GM12878 (cell line): Measurements from ENCODE around the gene ZCCHC17. TPM values are rescaled to one million over a fixed set of nuclear protein-coding genes. Genes with fewer than 3 reads are reported as not detected.

Experiments used
- ATAC-seq: fragments of 200-7000 bp; cut with Tn5 transposase; 3 replicates; pipeline ENCODE4 v1.9.1; 2020; ENCODE audit warnings: mild to moderate bottlenecking, moderate library complexity
- BruUV-seq: library from RNA; stranded (reverse); fragments of 400-500 nt; replicated peaks from 2 replicates; lab custom pipeline; 2021; lab: Mats Ljungman, UMichigan
- CTCF ChIA-PET: fragments of 300-600 bp; sonication (Branson Sonifier 250); formaldehyde crosslinking; extraction: SDS; loops from one replicate; lab custom pipeline; 2021; ENCODE audit warnings: inconsistent platforms; lab: Yijun Ruan, JAX
- POLR2A ChIA-PET: fragments of 350-600 bp; formaldehyde crosslinking; extraction: SDS; loops from one replicate; lab custom pipeline; 2021; ENCODE audit warnings: inconsistent platforms; lab: Charles Lee
- RAD21 ChIA-PET: fragments of 300-600 bp; sonication (Branson Sonifier 250); formaldehyde crosslinking; loops from one replicate; lab custom pipeline; 2023; ENCODE audit warnings: antibody characterized with exemption; ENCODE audit not compliant: unreplicated experiment; lab: Charles Lee
- SMC1A ChIA-PET: fragments of 300-600 bp; sonication (Branson Sonifier 250); formaldehyde crosslinking; loops from one replicate; lab custom pipeline; 2023; ENCODE audit not compliant: unreplicated experiment, uncharacterized antibody; lab: Charles Lee
- DNase-seq: peaks from one replicate; pipeline ENCODE4 v3.0.0-alpha.2; 2011; ENCODE audit warnings: low read depth, low spot score
- FAIRE-seq: peaks from 3 replicates; lab custom pipeline; 2011; peaks lifted over from hg19 to GRCh38; lab: Jason Lieb, UNC
- H2AFZ ChIP-seq: 2 replicates; pipeline ENCODE4 v1.6.0; 2011; ENCODE audit warnings: low read depth, low read length, control low read depth; ENCODE audit not compliant: control insufficient read depth
- H3K27ac ChIP-seq: 2 replicates; pipeline ENCODE4 v1.5.1; 2011; ENCODE audit warnings: control low read depth; ENCODE audit not compliant: control insufficient read depth, insufficient read depth
- H3K27me3 ChIP-seq, 2 experiments: replicated peaks in 1 of 2; 2 replicates each; pipeline versions ENCODE4 v1.6.0 to v1.6.1; 2011; ENCODE audit warnings: low read length in 1 of 2; ENCODE audit not compliant: control insufficient read depth in 2 of 2, insufficient read depth in 2 of 2
- H3K36me3 ChIP-seq, 2 experiments: 2 replicates each; pipeline ENCODE4 v1.5.1; 2011; ENCODE audit warnings: low read length in 1 of 2; ENCODE audit not compliant: control insufficient read depth in 2 of 2, insufficient read depth in 2 of 2
- H3K4me1 ChIP-seq: 2 replicates; pipeline ENCODE4 v1.6.1; 2011; ENCODE audit warnings: mild to moderate bottlenecking, low read length, moderate library complexity, mixed read lengths; ENCODE audit not compliant: control insufficient read depth, insufficient read depth
- H3K4me2 ChIP-seq: 2 replicates; pipeline ENCODE4 v1.6.0; 2011; ENCODE audit warnings: control low read depth; ENCODE audit not compliant: control insufficient read depth, insufficient read depth
- H3K4me3 ChIP-seq: fragments of 200-600 bp; sonication (generic); 2 replicates; pipeline ENCODE4 v1.5.1; 2016
- H3K79me2 ChIP-seq: 2 replicates; pipeline ENCODE4 v1.6.0; 2011; ENCODE audit warnings: low read length; ENCODE audit not compliant: control insufficient read depth, insufficient read depth
- H3K9ac ChIP-seq: 2 replicates; pipeline ENCODE4 v1.8.0; 2011; ENCODE audit warnings: low read length, control low read depth, mixed read lengths; ENCODE audit not compliant: control insufficient read depth, insufficient read depth
- H3K9me3 ChIP-seq: replicated peaks from 3 replicates; pipeline ENCODE4 v1.5.1; 2011; ENCODE audit warnings: mild to moderate bottlenecking, low read length; ENCODE audit not compliant: control insufficient read depth, insufficient read depth
- H4K20me1 ChIP-seq: 2 replicates; pipeline ENCODE4 v1.6.0; 2011; ENCODE audit not compliant: control insufficient read depth, insufficient read depth
- E4F1 ChIP-seq: fragments of 450-650 bp; IDR thresholded peaks from 2 replicates; pipeline ENCODE4 v1.6.1; 2018; ENCODE audit warnings: borderline replicate concordance, mild to moderate bottlenecking; ENCODE audit not compliant: partially characterized antibody
- EP300 ChIP-seq, 2 experiments: fragments of 150-350 bp in 1 of 2; IDR thresholded peaks; 2 replicates each; pipeline ENCODE4 v1.6.1; 2011 to 2012; ENCODE audit warnings: low read depth in 2 of 2, low read length in 2 of 2, borderline replicate concordance in 1 of 2, improper control_type of control experiment in 1 of 2, inconsistent platforms in 1 of 2; ENCODE audit not compliant: control insufficient read depth in 1 of 2
- EZH2 ChIP-seq: IDR thresholded peaks from 2 replicates; pipeline ENCODE4 v1.6.1; 2012; ENCODE audit warnings: low read depth, mild to moderate bottlenecking, control low read depth, inconsistent platforms, low read length, borderline replicate concordance; ENCODE audit not compliant: control insufficient read depth
- JUND ChIP-seq: IDR thresholded peaks from 2 replicates; pipeline ENCODE4 v1.6.1; 2012; ENCODE audit warnings: low read depth, mild to moderate bottlenecking, low read length, improper control_type of control experiment, moderate library complexity
- MEF2B ChIP-seq: fragments of 450-650 bp; IDR thresholded peaks from 2 replicates; pipeline ENCODE4 v1.6.1; 2018; ENCODE audit warnings: mild to moderate bottlenecking, moderate library complexity; ENCODE audit not compliant: partially characterized antibody, poor library complexity, severe bottlenecking
- NR2F1 ChIP-seq: fragments of 450-650 bp; conservative IDR thresholded peaks from 2 replicates; pipeline ENCODE4 v1.6.1; 2017; ENCODE audit warnings: mild to moderate bottlenecking
- TBL1XR1 ChIP-seq: IDR thresholded peaks from 2 replicates; pipeline ENCODE4 v1.6.1; 2012; ENCODE audit warnings: low read depth, low read length, improper control_type of control experiment
- ZBTB4 ChIP-seq: fragments of 450-650 bp; formaldehyde crosslinking; IDR thresholded peaks from 2 replicates; pipeline ENCODE4 v1.4.0; 2022; ENCODE audit warnings: mild to moderate bottlenecking, moderate library complexity
- ZNF622 ChIP-seq: fragments of 450-650 bp; IDR thresholded peaks from 2 replicates; pipeline ENCODE4 v1.6.1; 2017; ENCODE audit warnings: mild to moderate bottlenecking, inconsistent platforms
- ZZZ3 ChIP-seq: IDR thresholded peaks from 2 replicates; pipeline ENCODE4 v1.6.1; 2011; ENCODE audit warnings: low read depth; ENCODE audit not compliant: control insufficient read depth, insufficient read length
- WGBS: methylation state at CpG from one replicate; pipeline ENCODE4 v1.1.6; 2016; ENCODE audit warnings: low lambda C conversion rate; ENCODE audit not compliant: insufficient replicate concordance, insufficient coverage; ENCODE audit errors: missing lambda C conversion rate; 5-methylcytosine and 5-hydroxymethylcytosine counted together
- in situ Hi-C: fragments of 300-500 bp; cut with MboI; formaldehyde crosslinking; loops from 9 replicates; pipeline ENCODE4 v1.14.3; 2018; ENCODE audit warnings: mixed read lengths
- intact Hi-C: fragments of 100-400 bp; cut with micrococcal nuclease; formaldehyde crosslinking; loops from one replicate; pipeline ENCODE4 v1.14.2; 2022; ENCODE audit not compliant: unreplicated experiment
- polyA plus RNA-seq, 11 experiments: library from polyadenylated mRNA; depleted of rRNA in 4 of 11; unstranded in 6 of 11; stranded (reverse) in 5 of 11; fragments of >200 nt; fragmentation: Nextera tagmentation in 4 of 11; fragmentation: Illumina TruSeq in 1 of 11; extraction: Ambion mirVana in 4 of 11; extraction: Trizol in 1 of 11; gene quantifications; 1 replicate in 1 of 11; 2 replicates in 10 of 11; pipeline versions ENCODE4 v1.2.1 to v1.2.3, GENCODE V29; 2011 to 2016; ENCODE audit warnings: inconsistent platforms in 2 of 11, missing spikeins in 2 of 11, low read depth in 1 of 11
- total RNA-seq, 4 experiments: library from RNA; depleted of rRNA in 3 of 4; stranded (reverse); fragments of >200 nt in 3 of 4; fragmentation: Illumina TruSeq in 1 of 4; extraction: Trizol in 1 of 4; gene quantifications; 2 replicates each; pipeline versions ENCODE4 v1.2.1 to v1.2.3, GENCODE V29; 2013 to 2021

Gene ZCCHC17
- total and polyA plus RNA-seq, 10 of the 15 experiments (the other 5 are each of a cell fraction or from before 2014, with no cell fraction given) = 22.3 to 86.3 (median 47.0) TPM

GRCh38 chr1:31408788-31409318 lies 112.0 kb downstream of the ZCCHC17 start:
- no peaks in the 10 kb centered on the region; the same call in 1 of the 2 replicates for H4K20me1 ChIP-seq
- FAIRE-seq (no peak), ATAC-seq (no peak), DNase-seq (no peak)
- no peaks in the 10 kb centered on the region for H3K9me3 ChIP-seq
- H3K27ac ChIP-seq = no peak overlapping the region
- H3K4me1 ChIP-seq = peaks cover 5% of the 10 kb centered on the region; the same call in 1 of the 2 replicates
- H3K36me3 ChIP-seq = no peaks in the 10 kb centered on the region
- 36% methylated on average over 5 of the region's 5 CpGs for whole genome bisulfite sequencing
- intact Hi-C loops (no loop called here), in situ Hi-C loops (no loop called here)
- BruUV-seq = no TSS peak
- SMC1A ChIA-PET = interaction anchor here (1.3 kb wide), 1 partner anchor 14 kb away, joined by 4 read pairs; no protein-coding TSS in a partner anchor
- no peak overlapping the region for H2AFZ ChIP-seq
- TF ChIP-seq ZZZ3 (no peak), EZH2 (no peak), NR2F1 (no peak), EP300 (IDR thresholded peaks at IDR 0.05; ENCODE audit: borderline replicate concordance in 1 of 2, control insufficient read depth in 1 of 2, low read depth in 2 of 2, low read length in 2 of 2) (no peak), E4F1 (no peak), TBL1XR1 (no peak), ZNF622 (no peak), JUND (no peak), ZBTB4 (CRISPR knock-in tag) (no peak), MEF2B (no peak)
- H3K4me3 ChIP-seq = no peak overlapping the region
- H3K79me2 ChIP-seq = no peaks in the 10 kb centered on the region
- no peak overlapping the region for H3K9ac ChIP-seq
- RAD21 ChIA-PET = interaction anchor here (0.9 kb wide), 1 partner anchor 381 kb away, joined by 3 read pairs; no protein-coding TSS in a partner anchor
- CTCF ChIA-PET = interaction anchor here (0.5 to 5.7 kb wide), 5 partner anchors 12 to 614 kb away, joined by 3 to 39 read pairs (median 4); partner anchors contain the start of gene FABP3
- H3K4me2 ChIP-seq = no peak overlapping the region
- peaks cover 2 to 4% of the 10 kb centered on the region in 2 experiments; a peak in 2 of 4 replicates for H3K27me3 ChIP-seq
- POLR2A ChIA-PET = no interaction called here
